IPS-18a (cell line): ENCODE data around the gene DOCK4.

Source experiments
- H3K27ac ChIP-seq: one replicate; pipeline ENCODE4 v1.5.1; 2013; ENCODE audit warnings: low read length
- H3K27me3 ChIP-seq: one replicate; pipeline ENCODE4 v1.6.1; 2013; ENCODE audit warnings: mild to moderate bottlenecking, low read length; ENCODE audit not compliant: control insufficient read depth, insufficient read depth
- H3K36me3 ChIP-seq: one replicate; pipeline ENCODE4 v1.6.1; 2013; ENCODE audit warnings: low read depth, low read length; ENCODE audit not compliant: control insufficient read depth
- H3K4me1 ChIP-seq: one replicate; pipeline ENCODE4 v1.6.1; 2013; ENCODE audit warnings: low read depth, low read length; ENCODE audit not compliant: control insufficient read depth
- H3K4me3 ChIP-seq: one replicate; pipeline ENCODE4 v1.5.1; 2013; ENCODE audit warnings: low read length
- H3K9ac ChIP-seq: one replicate; pipeline ENCODE4 v1.6.1; 2013; ENCODE audit warnings: mild to moderate bottlenecking, low read length, moderate library complexity
- H3K9me3 ChIP-seq: one replicate; pipeline ENCODE4 v1.6.1; 2013; ENCODE audit warnings: low read depth, low read length; ENCODE audit not compliant: control insufficient read depth

The DOCK4 gene

DNA sequence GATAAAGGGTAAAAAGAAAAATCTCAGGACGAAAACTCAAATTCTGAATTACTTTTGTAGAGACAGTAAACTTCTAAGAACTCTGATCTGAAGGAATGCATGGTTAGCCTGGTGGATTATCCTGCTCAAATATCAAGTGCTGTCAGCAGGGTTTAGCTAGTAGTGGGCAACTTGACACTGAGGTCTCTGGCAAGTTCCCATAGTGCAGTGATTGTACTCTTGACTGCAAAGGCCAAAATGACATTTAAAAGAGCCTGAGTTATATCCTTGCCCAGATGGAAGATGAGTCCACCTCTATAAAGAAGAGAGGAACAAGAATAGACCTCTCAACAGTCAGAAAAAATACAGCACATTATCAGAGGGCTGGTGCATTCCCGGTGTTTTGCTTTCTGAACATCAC lies 339.4 kb downstream of the DOCK4 start:
- H3K4me1 ChIP-seq = no peaks in the 10 kb centered on the region
- H3K9ac ChIP-seq = no peak overlapping the region
- no peaks in the 10 kb centered on the region for H3K9me3 ChIP-seq
- H3K4me3 ChIP-seq = no peak overlapping the region
- no peaks in the 10 kb centered on the region for H3K27me3 ChIP-seq
- no peak overlapping the region for H3K27ac ChIP-seq
- H3K36me3 ChIP-seq = no peaks in the 10 kb centered on the region

DNA sequence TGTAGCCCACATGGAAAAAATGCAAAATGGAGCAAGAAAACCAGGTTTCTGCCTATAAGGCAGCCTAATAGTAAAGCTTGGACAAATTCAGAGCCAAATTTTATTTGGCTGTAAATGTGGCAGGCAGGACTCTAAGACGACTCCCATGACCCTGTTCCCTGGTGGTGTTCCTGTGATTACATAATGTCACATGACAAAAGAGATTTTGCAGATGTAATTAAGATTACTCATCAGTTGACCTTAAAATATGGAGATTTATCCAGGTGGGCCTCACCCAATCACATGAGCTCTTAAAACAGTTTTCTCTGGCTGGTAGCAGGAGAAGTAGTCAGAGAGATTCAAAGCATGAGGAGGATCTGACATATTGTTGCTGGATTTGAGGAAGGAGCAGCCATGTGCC lies 340.8 kb downstream of the DOCK4 start:
- H3K9ac ChIP-seq = no peak overlapping the region
- H3K4me3 ChIP-seq = no peak overlapping the region
- H3K36me3 ChIP-seq = no peaks in the 10 kb centered on the region
- H3K27ac ChIP-seq = no peak overlapping the region
- H3K27me3 ChIP-seq = no peaks in the 10 kb centered on the region
- H3K4me1 ChIP-seq = no peaks in the 10 kb centered on the region
- H3K9me3 ChIP-seq = no peaks in the 10 kb centered on the region

DNA sequence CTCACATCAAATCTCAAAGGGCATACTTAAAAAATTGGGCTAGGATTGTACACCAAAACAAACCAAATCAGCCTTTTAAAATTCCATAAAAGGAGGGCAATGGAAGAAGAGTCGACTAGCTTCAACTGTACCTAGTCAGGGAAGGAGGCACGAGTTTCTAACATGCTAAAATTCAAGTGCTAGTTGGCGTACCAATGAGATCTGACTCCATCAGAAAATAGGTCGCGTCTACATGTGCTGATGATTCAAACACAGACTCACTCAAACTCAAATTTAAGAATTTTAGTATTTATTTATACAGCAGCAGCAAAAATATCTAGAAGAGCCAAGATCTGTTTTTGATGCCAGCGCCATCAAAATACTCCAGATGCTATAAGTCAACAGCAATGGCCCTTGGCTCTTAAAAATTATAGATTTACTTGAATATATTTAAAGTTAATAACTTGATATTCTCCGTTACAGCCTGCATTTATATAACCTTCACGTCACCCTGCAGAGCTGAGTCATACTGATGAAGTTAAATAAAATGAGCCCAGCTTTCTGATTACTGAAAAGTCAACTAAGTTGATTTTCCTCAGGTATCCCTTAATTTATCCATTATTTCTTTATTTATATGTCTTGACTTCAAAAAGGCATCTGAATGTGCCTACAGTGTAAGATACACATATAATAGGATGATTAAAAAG lies 341.8 kb downstream of the DOCK4 start:
- Histone ChIP-seq H3K36me3 (no peaks in the 10 kb centered on the region), H3K9me3 (no peaks in the 10 kb centered on the region), H3K4me3 (no peak overlapping the region), H3K27me3 (no peaks in the 10 kb centered on the region), H3K9ac (no peak overlapping the region), H3K27ac (no peak overlapping the region), H3K4me1 (no peaks in the 10 kb centered on the region)

DNA sequence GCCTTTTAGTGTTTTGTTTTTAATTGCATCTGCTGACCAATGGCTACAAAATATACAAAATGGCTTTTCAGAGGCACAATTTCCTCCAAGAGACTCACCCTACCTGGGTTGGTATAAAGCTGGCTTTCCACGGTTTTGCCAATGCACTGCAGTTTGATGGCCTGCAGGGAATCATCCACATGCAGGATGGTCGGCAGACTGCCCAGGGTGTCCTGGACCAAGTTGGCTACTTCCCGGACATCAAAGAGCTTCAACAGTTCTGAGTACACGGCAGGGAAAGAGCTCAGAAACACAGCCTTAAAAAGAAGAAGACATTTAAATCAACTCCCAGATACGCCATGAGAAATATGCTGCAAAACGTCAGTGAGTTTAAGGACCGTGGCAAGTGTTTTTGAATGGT lies 342.9 kb downstream of the DOCK4 start:
- no peaks in the 10 kb centered on the region for H3K4me1 ChIP-seq
- no peaks in the 10 kb centered on the region for H3K9me3 ChIP-seq
- H3K9ac ChIP-seq = no peak overlapping the region
- H3K4me3 ChIP-seq = no peak overlapping the region
- no peak overlapping the region for H3K27ac ChIP-seq
- no peaks in the 10 kb centered on the region for H3K36me3 ChIP-seq
- H3K27me3 ChIP-seq = no peaks in the 10 kb centered on the region

DNA sequence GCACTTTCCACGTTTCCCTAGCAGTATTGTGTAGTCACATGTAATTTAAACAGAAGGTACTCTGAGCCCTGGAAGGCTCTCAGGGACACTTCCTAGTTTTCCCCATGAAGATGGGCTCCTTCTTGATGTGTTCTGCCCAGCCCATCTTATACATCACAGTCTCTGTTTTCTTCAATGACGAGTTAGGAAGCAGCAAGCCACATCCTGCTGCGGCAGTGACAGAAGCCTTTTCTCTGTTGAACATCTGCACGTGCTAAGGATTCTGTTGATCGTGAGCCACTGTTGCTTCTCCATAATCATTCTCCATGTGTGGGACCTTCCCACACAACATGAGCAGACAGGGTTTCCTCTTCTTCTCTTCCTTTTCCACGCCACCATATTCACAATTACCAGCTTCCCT lies 346.0 kb downstream of the DOCK4 start:
- Histone ChIP-seq H3K27ac (no peak overlapping the region), H3K27me3 (no peaks in the 10 kb centered on the region), H3K4me1 (peaks cover 12% of the 10 kb centered on the region), H3K9me3 (no peaks in the 10 kb centered on the region), H3K36me3 (no peaks in the 10 kb centered on the region), H3K9ac (no peak overlapping the region), H3K4me3 (no peak overlapping the region)

DNA sequence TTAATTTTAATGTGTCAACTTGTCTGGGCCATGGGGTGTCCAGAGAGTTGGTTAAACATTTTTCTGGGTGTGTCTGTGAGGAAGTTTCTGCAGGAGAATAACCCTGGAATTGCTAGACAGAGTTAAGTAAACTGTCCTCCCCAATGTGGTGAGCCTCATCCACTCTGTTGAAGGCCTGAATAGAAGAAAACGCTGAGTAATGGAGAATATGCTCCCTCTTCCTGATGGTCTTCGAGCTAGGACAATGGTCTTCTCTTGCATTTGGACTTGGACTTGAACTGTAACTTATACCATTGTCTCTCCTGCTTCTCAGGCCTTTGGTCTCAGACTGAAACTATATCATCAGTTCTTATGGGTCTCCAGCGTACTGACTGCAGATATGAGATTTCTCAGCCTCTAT lies 347.9 kb downstream of the DOCK4 start:
- H3K27ac ChIP-seq = no peak overlapping the region
- H3K4me3 ChIP-seq = no peak overlapping the region
- no peaks in the 10 kb centered on the region for H3K27me3 ChIP-seq
- H3K36me3 ChIP-seq = no peaks in the 10 kb centered on the region
- H3K9me3 ChIP-seq = no peaks in the 10 kb centered on the region
- H3K4me1 ChIP-seq = peaks cover 19% of the 10 kb centered on the region
- no peak overlapping the region for H3K9ac ChIP-seq

DNA sequence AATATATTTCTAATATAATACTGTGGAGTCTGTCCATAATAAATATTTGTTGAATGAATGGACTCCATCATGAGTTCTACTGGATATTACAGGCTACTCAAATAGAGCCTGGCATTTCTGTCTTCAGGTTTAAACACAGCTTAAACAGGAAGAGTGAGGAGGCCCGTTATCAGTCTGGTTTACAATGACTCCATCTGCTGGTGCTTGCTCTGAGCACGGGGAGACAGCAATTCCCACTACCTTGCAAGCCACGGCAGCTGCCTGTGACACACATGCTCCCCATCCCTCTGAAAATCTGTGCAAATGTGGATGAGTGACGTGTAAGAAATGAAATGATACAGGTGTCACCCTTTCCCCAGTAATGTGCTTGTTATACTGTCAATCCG lies 350.4 kb downstream of the DOCK4 start:
- H3K4me1 ChIP-seq = peaks cover 37% of the 10 kb centered on the region
- H3K27ac ChIP-seq = no peak overlapping the region
- no peaks in the 10 kb centered on the region for H3K27me3 ChIP-seq
- H3K36me3 ChIP-seq = no peaks in the 10 kb centered on the region
- H3K4me3 ChIP-seq = no peak overlapping the region
- no peaks in the 10 kb centered on the region for H3K9me3 ChIP-seq
- H3K9ac ChIP-seq = no peak overlapping the region

DNA sequence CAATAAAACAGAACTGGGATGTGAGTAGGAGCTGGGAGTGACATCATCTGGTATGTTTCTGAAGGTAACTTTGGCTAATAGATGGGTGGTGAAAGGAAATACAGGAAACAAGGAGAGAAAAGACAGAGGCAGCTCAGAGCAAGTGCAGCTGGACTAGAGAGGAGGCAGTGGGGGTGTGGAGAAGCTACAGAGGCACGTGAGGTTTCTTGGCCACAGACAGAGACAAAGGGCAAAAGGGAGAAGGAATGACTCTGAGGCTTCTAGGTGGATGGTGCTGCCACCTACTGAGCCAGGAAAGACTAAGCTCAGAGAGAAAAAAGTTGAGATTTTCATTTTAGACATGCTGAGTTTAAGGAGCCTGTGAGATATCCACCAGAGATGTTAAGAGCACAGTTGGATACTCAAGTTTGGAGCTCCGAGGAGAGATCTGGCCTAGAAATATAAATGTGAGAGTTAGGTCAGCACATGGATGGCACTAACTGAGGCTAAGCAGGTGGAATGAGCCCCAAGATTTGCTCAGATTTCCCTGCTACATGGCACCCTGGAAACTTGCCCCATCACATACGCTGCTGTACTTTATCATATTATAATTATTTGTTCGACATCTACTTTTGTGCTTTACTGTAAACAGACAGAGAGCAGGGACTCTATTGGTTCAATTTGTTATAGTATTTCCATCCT lies 350.9 kb downstream of the DOCK4 start:
- H3K27me3 ChIP-seq = no peaks in the 10 kb centered on the region
- H3K9me3 ChIP-seq = no peaks in the 10 kb centered on the region
- no peak overlapping the region for H3K4me3 ChIP-seq
- H3K36me3 ChIP-seq = no peaks in the 10 kb centered on the region
- peaks cover 37% of the 10 kb centered on the region for H3K4me1 ChIP-seq
- no peak overlapping the region for H3K9ac ChIP-seq
- H3K27ac ChIP-seq = no peak overlapping the region

DNA sequence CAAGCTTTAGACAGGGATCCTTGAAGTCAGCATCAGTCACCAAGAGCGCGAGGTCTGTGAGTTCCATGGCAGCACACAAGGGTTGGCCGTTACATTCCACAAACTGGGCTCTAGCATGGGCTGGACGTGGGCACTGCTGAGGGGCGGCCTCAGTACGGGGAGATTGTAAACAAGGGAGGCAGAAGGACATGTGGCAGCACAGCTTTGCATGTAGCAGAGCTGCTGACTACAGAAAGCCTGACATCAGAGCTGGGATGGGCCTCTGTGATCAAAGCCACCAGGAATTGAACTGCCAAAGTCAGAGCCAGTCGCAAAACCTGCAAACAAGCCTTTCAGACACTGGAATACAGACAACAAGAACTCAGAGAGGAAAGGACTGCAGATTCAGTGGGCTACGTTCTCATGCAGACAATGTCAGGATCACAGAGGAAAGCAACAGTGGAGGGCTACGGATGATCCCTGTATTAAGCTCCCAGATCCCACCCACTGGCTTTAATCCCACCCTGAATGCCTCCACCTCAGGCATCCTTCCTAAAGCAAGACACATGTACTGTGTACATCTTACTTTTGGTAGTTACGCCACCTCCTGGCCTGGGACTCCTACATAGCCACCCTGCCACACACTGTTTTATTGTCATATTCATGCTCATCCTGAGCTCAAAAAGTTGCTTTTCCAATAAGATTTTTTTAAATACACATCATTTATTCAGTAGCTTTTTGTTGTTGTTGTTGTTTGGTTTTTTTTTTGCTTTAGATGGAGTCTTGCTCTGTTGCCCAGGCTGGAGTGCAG lies 352.8 kb downstream of the DOCK4 start:
- Histone ChIP-seq H3K27me3 (no peaks in the 10 kb centered on the region), H3K4me1 (peaks cover 37% of the 10 kb centered on the region), H3K36me3 (no peaks in the 10 kb centered on the region)

DNA sequence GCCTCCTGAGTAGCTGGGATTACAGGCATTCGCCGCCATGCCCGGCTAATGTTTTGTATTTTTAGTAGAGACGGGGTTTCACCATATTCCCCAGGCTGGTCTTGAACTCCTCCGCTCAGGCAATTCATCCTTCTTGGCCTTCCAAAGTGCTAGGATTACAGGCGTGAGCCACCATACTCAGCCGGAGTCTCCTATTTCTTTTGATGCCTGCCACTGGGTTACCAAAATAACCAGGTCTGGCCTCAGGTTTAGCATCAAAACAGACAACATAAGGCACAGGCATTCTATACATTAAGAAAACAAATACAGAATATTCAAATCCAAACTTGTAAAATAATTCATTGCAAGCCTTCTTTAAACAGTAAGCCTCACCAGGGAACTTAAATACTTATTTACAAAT lies 354.1 kb downstream of the DOCK4 start:
- H3K27me3 ChIP-seq = no peaks in the 10 kb centered on the region
- H3K36me3 ChIP-seq = no peaks in the 10 kb centered on the region
- H3K9me3 ChIP-seq = no peaks in the 10 kb centered on the region
- no peak overlapping the region for H3K4me3 ChIP-seq
- H3K9ac ChIP-seq = no peak overlapping the region
- peaks cover 37% of the 10 kb centered on the region for H3K4me1 ChIP-seq
- H3K27ac ChIP-seq = no peak overlapping the region

More for the DNA sequence above, 352.8 kb downstream of the DOCK4 start:
- H3K9me3 ChIP-seq = no peaks in the 10 kb centered on the region
- no peak overlapping the region for H3K27ac ChIP-seq
- H3K9ac ChIP-seq = no peak overlapping the region
- H3K4me3 ChIP-seq = no peak overlapping the region

DNA sequence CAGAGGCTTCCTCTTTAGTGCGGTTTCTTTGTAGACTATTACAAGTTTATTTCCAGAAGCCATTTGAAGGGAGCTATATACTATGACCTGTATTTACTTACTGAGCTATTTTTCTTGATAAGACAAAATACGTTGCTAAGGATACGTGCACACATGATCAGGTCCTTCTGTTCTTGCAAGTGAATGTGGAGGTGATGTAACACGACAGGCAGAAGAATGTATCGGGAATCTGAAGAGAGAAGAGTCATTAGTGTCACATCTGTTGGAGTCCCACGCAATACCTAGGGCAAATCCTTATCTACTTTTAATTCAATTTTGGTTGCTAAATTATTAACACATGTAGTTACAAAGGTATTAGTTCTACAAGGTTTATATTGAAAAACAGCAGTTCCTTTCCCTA lies 359.3 kb downstream of the DOCK4 start:
- Histone ChIP-seq H3K27ac (no peak overlapping the region), H3K9ac (no peak overlapping the region), H3K27me3 (no peaks in the 10 kb centered on the region), H3K36me3 (peaks cover 2% of the 10 kb centered on the region), H3K4me1 (peaks cover 4% of the 10 kb centered on the region), H3K4me3 (no peak overlapping the region), H3K9me3 (no peaks in the 10 kb centered on the region)
